Fibroblast of peridontal ligament (primary cell): ENCODE data around the gene RALGPS2.
"Not testable (repeated sequence)": the region's sequence is repeated elsewhere in the genome, so short reads cannot be mapped to it uniquely, and the experiment has no call there.

ENCODE experiments used
- DNase-seq: peaks from one replicate; pipeline ENCODE4 v3.0.0-alpha.2; 2010; ENCODE audit errors: extremely low read depth

The RALGPS2 gene

DNA sequence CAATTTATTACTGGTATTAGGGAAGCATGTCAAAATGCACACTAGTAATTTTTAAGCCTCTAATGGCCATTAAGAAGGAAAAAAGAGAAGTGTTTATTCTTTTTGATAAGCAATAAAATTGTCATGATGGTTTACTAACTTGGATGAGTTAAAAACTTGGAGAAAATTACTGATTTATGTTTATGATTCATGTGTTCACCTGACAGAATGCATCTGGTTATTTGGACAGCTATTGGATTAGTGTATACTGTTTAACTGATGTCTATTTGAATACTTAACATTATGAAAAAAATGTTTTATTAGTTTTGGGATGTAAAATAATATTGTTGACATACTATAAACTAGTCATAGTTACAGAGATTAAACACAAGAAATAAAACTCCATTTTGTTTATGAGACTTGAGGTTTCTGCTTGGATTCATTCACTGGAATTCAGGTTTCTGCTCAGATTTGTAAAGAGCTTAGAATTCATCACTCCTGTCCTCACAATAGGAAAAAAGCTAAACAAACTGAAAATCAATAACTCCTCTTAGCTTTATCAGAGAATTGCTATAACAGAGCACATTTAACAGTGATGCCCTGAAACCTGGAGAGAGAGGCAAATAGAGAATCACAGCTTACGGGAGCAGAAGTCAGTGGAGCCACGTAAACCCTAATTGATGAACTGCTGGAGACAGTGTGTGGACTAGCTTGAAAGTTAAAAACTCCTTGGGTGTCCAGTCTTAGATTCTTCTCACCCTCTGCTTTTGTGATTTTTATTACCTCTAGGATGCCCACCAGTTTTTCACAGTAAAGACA, 56.7 kb downstream of the RALGPS2 start:
- DNase-seq = no peak

DNA sequence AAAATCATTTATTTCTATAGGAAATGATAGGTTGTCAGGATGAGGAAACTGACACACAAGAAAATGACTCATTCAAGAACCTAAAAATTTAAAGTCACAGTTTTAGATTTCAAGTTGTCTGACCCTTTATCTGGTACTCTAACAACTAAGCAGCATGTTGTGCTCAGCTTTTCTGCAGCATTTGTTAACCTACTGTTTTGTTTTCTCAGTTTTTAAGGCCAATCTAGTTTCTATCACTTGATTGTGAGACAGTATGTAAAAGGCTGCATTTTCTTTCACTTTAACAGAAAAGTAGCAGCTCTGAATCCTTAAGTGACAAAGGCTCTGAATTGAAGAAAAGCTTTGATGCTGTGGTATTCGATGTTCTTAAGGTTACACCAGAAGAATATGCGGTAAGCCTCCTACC, 59.1 kb downstream of the RALGPS2 start:
- no peak for DNase-seq

DNA sequence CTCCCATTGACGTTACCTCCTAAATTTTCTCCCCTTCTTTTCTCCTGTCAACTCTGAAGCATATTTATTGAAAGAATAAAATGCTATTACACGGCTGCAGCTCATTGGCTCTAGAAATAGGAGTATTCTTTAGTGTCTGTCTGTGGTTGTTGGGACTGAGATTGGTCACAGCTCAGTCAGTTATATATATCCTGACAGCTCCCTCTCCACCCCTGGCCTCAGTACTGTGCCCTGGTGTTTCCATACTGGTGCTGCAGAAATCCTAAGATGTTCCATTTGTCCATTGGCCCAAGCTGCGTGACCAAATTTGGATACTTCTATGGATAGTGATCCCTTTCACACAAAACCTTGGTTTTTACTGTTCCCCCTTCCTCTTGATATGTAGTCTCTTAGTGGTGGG, 67.3 kb downstream of the RALGPS2 start:
- DNase-seq = no peak

DNA sequence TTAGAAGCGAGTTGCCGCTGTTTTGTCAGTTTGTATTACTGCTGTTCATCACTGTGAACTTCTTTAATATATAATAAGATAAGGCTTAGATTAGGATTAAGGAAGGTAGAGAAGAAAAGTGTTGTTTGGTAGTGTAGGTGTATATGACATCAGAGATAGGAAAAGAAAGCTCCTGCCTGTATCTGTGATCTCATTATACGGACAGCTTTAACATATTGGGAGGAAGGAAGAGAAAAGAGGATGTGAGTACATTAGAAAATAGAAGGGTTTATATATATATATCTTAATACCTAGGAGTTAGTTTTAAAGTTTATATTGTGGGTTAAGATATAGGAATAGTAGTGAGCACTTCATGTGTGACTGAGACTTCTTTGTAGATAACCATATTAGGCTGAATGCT, 71.0 kb downstream of the RALGPS2 start:
- no peak for DNase-seq

DNA sequence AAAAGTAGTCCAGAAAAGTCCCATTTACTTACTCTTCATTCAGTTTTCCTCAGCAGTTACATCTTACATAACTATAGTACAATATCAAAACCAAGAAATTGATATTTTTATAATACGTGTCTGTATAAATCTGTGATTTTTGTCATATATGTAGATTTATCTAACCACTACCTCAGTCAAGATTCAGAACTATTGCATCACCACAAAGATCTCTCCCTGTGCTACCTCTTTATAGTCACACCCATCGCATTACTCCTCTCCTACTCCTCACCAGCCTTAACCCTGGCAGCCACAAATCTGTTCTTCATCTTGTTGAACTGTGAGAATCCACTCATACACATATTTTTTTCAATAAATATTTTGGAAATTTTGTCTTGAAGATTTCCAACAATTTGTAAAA, 72.5 kb downstream of the RALGPS2 start:
- no peak for DNase-seq

DNA sequence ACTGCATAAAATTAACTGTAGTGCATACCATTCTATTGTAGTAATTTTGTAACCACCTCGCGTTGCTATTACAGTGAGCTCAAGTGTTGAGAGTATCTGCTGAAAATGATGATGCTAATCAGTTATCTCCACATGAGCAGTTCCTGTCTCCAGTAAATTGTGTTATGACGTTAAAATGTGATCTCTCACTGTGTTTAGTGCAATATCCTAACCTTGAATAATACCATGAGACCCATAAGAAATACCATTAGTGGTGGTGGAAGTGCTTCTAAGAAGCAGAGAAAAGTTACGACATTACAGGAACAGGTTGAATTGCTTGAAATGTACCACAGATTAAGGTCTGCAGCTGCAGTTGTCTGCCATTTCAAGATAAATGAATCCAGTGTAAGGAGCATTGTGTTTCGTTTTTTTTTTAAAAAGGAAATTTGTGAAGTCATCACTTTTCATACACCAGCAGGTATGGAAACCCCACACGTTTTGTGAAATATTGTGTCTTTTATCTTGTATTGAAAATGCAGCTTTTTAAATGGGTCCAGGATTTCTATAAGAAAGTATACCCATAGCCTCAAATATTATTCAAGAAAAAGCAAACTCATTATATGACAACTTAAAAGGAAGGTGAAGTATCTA, 73.3 kb downstream of the RALGPS2 start:
- DNase-seq = no peak

DNA sequence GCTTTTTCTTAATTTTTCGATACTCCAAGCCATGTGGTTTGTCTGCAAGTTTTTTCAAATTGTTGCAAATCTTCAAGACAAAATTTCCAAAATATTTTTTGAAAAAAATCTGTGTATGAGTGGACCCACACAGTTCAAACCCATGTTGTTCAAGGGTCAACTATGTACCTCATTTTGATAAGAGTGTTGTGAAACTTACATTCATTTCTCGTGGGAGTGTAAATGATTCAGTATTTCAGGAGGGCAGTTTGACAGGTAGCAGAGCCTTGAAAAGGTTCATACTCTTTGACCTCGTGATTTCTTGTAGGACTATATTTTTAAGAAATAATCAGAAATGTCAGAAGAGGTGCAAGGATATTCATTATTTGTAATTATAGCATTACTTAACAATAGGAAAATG, 77.8 kb downstream of the RALGPS2 start:
- DNase-seq = no peak

DNA sequence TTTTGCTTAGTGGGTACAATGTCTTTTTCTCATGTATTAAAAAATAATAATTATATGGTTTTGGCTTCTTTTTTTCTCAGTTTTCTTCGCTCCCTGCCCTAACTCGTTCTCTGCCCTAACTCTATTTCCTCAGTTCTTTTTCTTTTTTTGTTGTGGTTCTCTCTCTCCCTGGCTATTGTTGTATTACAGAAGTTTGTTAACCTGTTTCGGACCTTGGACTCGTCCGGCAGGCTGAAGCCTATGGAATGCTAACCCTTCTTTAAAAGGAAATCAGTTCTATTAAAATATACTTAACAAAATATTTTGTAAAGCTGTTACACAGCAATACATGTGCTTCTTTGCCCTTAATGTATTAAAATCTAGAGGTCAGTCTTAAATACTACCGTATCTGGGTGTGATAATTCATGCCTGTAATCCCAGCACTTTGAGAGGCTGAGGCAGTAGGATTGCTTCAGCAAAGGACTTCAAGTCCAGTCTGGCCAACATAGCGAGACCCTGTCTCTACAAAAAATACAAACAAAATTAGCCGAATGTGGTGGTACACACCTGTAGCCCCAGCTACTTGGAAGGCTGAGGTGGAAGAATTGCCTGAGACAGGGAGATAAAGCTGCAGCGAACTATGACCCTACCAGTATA, 81.7 kb downstream of the RALGPS2 start:
- DNase-seq = no peak

DNA sequence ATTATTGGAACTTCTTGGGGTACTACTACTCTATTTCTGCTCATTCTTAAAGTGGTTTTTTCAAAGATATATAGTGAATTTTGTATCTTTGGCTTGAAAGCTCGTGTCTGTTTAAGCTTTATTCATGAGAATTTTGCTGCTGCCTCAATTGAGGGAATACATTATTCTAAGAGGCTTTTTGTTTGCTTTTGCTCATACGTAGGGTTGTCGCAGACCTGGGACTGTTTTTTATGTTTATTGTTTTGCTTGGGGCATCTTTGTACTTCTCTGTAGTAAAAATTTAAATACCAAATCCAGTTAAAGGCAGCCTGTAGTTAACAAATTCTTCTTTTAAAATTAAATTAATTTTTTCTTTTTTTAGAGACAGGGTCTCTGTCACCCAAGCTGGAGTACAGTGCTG, 83.5 kb downstream of the RALGPS2 start:
- no peak for DNase-seq

DNA sequence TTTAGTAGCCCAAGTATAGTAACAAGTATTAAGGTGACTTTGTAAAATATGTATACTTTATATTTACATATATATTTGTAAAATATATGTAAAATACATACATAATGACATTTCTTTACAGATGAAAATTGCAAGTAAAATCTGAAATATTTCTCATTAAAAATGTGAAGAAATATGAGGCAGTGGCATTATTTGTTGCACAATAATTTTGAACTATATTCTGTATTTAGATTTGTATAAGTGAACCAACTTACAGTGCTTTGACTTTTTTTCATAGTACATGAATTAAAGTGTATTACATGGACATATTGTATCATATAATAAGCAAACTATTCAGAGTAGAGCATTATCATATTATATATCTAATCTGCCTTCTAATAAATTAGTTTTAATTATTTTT, 85.5 kb downstream of the RALGPS2 start:
- no peak for DNase-seq

DNA sequence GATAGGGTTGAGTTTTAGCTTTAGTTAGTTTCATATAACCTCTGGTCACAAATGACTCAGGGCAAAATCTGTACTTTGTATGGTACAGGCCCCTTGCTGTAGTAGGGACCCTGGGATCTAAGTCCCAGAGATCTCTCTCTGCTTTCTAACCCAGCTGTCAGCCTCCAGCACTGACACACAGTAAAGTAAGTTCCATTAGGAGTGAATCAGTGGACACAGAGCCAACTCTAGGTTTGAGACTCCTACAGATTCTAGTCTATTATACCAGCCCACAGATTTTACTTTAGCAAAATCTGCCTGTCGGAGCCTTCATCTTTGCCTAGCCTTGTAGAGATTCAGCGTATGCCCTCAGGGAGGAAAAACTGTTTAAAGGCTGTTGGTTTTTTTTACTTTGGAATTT, 93.4 kb downstream of the RALGPS2 start:
- DNase-seq = peak; percentile 62

DNA sequence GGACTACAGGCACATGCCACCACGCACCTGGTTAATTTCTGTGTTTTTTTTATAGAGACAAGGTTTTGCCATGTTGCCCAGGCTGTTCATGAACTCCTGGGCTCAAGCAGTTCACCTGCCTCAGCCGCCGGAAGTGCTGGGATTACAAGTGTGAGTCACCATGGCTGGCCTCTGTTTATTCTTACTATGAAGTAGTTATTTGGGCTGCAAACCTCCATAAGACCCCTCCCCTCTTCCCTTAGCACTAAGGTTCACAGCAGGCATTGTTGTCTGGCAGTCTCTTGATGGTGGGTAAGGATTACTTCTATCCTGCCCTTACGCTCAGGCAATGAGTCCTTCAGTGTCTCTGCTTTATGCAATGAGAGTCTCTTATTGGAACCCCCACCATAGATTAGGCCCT, 94.1 kb downstream of the RALGPS2 start:
- DNase-seq = no peak

DNA sequence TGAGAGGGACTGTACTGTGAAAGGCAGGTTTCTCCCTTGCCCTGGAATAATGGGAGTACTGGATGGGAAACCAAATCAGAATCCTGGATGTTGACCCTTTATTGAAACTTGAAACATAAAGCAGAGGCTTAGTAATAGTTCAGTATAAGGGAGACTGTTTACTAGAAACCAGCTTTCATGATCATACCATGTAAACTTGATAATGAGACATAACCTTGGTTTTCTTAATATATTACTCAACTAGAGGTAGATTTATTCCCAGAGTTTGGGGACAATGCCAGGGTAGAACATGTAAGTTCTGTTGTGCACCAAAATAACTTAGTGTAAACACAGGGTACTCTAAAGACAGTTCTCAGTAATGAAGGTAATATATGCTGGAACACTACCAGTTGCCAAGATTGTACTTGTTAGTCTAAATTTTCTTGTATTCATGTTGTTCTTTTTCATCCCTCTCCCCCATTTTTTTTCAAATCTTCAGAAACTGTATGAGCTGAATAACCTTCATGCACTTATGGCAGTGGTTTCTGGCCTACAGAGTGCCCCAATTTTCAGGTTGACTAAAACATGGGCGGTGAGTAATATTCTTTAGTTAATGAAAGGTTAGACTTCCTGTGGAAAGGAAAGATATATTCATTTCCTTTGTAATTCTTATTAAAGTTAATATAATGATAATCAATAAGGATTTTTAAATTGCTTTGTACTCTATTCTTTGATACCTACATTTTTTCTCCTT, 96.3 kb downstream of the RALGPS2 start:
- no peak for DNase-seq

DNA sequence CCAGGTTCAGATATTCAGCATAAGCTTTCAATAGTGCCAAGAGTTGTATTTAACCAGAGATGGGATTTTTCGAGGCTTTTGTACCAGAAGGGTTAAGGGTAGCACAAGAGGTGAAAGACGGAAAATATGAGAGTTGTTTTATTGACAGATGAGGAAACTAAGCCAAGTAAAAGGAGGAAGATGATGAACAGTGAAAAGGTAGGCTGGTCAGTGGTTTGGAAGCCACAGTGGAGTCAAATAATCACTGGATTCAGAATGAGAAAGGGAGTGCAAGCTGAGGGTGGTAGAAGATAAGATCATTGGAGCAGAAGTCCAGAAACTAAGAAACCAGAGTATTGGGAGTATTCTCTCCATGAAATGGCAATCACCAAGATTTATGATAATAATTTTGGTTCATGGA, 100.1 kb downstream of the RALGPS2 start:
- DNase-seq = no peak

DNA sequence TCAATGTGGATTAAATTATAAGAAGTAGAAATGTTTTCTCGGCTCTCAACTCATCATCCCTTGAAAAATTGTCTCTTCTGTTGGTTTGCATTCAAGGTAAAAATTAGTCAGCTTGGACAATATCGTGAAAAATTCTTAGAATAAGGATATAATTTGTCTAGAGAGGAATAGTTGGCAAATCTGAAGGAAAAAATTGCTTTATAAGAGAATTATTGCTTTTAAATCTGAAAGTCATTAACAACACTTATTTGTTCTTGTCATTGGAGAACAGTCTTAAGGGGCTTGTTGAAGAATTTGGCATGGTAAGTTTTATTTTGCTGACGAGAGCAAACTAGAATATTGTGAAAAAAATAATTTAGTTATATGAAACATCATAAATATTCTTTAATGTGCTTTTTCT, 119.4 kb downstream of the RALGPS2 start:
- DNase-seq = no peak

DNA sequence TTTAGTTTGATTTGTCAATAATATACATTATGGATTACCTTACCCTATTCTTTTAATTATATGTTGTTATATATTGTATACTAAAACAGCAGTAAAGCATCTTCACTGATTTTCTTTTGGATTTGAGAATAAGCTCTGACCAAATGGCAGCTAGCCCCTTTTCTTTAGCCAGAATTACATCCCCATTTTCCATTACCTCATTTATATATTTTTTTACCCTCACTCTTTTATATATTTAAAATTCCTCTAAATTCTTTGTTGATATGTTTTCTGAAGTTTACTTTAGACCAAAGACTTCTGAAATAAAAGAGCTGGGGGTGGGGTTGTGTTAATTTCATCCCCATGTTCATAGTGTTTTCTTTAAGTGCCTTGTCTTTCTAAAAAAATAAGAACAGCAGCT, 121.3 kb downstream of the RALGPS2 start:
- DNase-seq = no peak

DNA sequence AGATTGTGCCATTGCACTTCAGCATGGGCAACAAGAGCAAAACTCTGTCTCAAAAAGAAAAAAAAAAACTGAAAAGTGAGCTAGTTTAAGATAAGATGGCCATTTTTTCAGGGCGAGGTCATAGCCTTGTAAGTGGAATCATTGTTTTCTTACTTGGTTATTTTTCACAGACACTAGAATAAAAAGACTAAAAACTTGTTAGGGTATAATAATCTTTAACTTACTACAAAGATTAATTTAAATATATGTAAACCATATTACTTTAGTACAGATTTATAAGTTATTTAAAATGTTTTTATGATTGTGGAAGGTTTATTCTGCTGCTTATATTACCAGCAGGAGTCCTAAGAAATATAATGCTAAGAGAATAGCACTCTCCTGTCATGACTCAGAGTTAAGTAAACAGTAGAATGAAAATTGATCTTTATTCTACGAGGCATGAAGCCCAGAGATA, 122.4 kb downstream of the RALGPS2 start:
- DNase-seq = peak; percentile 73

DNA sequence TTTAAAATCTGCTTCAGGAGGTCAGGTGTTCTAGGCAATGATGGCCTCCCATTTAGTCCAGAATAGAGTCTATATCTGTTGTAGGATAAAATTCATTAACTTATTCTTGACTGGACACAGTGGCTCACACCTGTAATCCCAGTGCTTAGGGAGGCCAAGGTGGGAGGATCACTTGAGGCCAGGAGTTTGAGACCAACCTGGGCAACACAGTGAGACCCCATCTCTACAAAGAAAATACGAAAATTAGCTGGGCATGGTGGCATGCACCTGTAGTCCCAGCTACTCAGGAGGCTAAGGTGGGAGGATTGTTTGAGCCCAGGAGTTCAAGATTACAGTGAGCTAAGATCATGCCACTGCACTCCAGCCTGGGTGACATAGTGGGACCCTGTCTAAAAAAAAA, 122.9 kb downstream of the RALGPS2 start:
- not testable (repeated sequence) for DNase-seq

DNA sequence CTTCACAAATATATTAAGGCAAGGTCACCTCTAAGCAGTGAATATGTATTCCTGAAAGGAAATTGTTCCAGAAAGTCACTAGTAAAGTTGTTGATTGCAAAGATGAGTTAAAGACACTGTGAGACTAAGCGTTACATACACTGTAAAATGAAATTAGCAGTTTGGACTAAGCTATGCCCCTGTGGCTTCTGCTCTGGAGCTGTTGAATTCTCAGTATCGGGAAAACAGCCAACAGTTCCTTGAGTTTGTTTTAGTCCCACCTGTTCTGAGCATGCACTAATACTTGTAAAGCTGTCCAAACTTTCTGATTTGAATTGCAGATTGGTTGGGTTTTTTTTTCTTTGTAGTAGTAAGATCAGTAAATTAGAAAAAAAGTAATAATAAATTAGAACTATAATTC, 124.9 kb downstream of the RALGPS2 start:
- DNase-seq = no peak

DNA sequence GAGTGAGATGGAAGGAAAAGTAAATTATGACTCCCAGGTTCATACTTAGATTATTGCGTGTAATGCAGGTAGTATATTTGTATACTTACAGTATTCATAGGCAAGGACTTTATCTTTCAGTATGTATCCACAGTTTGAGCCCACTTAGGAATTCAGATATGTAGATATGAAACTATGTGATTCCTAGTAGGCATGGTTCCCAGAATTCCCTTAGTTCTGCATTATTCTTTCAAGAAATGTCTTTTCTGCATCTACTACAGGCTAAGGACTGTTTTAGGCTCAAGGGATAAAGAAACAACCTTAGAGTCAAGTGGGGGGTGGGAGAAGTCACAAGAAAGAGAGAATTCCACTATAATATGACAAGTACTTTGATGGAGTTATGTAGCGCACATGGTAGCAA, 132.1 kb downstream of the RALGPS2 start:
- DNase-seq = no peak

DNA sequence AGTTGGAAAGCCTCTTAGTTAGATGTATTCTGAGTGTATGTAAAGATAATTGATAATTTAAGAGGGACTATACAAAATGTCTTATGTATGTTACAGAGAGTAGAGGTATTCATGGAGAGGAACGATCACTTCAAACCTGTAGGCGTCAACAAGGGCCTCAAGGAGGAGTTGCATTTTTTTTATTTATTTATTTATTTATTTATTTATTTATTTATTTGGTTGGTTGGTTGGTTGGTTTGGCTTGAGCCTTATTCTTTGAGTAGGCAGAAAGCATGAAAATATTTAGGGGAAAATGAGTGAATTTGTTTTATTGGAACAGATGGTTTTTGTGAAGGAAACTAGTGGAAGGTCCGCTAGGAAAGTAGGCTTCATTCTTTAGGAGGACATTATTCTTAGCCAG, 137.4 kb downstream of the RALGPS2 start:
- no peak for DNase-seq

DNA sequence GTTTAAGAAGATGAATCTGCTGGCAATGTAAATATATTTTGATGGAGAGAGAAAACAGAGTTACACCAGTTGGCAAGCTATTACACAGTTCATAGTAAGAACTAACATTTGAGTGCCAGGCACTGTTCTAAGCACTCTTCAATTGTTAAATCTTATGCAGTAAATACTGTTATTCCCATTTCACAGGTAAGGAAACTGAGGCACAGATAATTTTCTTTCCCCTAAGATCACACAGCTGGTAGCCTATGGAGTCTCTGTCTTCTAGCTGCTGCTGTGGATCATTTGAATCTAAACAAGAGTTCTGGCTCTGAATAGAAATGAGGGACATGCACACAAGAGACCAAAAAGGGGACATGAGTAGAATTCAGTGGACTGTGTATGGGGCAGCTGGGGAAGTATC, 137.8 kb downstream of the RALGPS2 start:
- DNase-seq = no peak
